Smooth muscle cell (in vitro differentiated cells): ENCODE results near the gene SLC6A11. TPM values are rescaled to one million over a fixed set of nuclear protein-coding genes. Genes with fewer than 3 reads are reported as not detected.

Source experiments
- DNase-seq: peaks from one replicate; lab custom pipeline; 2025; ENCODE audit not compliant: unreplicated experiment; lab: John Stamatoyannopoulos, UW
- H2AFZ ChIP-seq: fragments of 200-600 bp; sonication (generic); 2 replicates; pipeline ENCODE4 v1.6.0; 2016; ENCODE audit warnings: antibody characterized with exemption, low read depth, mild to moderate bottlenecking
- H3F3A ChIP-seq: fragments of 200-600 bp; sonication (generic); 2 replicates; pipeline ENCODE4 v1.6.0; 2017; ENCODE audit warnings: antibody characterized with exemption, low read depth
- H3K27ac ChIP-seq: fragments of 200-600 bp; sonication (generic); 2 replicates; pipeline ENCODE4 v1.5.1; 2016; ENCODE audit warnings: low read depth, mild to moderate bottlenecking
- H3K27me3 ChIP-seq: fragments of 200-600 bp; sonication (generic); 2 replicates; pipeline ENCODE4 v1.6.1; 2016; ENCODE audit warnings: low read depth, mild to moderate bottlenecking
- H3K36me3 ChIP-seq: fragments of 200-600 bp; sonication (generic); 2 replicates; pipeline ENCODE4 v1.5.1; 2016; ENCODE audit warnings: low read depth
- H3K4me1 ChIP-seq: fragments of 200-600 bp; sonication (generic); 2 replicates; pipeline ENCODE4 v1.5.1; 2016; ENCODE audit warnings: low read depth
- H3K4me2 ChIP-seq: fragments of 200-600 bp; sonication (generic); 2 replicates; pipeline ENCODE4 v1.6.0; 2016; ENCODE audit warnings: mild to moderate bottlenecking
- H3K4me3 ChIP-seq: fragments of 200-600 bp; sonication (generic); 2 replicates; pipeline ENCODE4 v1.5.1; 2016; ENCODE audit warnings: mild to moderate bottlenecking
- H3K79me2 ChIP-seq: fragments of 200-600 bp; sonication (generic); 2 replicates; pipeline ENCODE4 v1.6.0; 2016; ENCODE audit warnings: low read depth, mild to moderate bottlenecking
- H3K9ac ChIP-seq: fragments of 200-600 bp; sonication (generic); 2 replicates; pipeline ENCODE4 v1.6.0; 2016; ENCODE audit warnings: low read depth
- H3K9me3 ChIP-seq: fragments of 200-600 bp; sonication (generic); replicated peaks from 2 replicates; pipeline ENCODE4 v1.5.1; 2016; ENCODE audit warnings: low read depth
- H4K20me1 ChIP-seq: fragments of 200-600 bp; sonication (generic); 2 replicates; pipeline ENCODE4 v1.6.0; 2016; ENCODE audit warnings: low read depth
- CTCF ChIP-seq: fragments of 200-600 bp; sonication (generic); IDR thresholded peaks from 2 replicates; pipeline ENCODE4 v1.5.1; 2017; ENCODE audit warnings: borderline replicate concordance, mild to moderate bottlenecking, antibody characterized with exemption; ENCODE audit not compliant: insufficient read depth, poor library complexity, severe bottlenecking
- WGBS: methylation state at CpG from one replicate; pipeline ENCODE4 v1.1.7; 2016; ENCODE audit warnings: low lambda C conversion rate; 5-methylcytosine and 5-hydroxymethylcytosine counted together
- polyA plus RNA-seq: library from polyadenylated mRNA; unstranded; fragments of >200 nt; fragmentation: Nextera tagmentation; extraction: Ambion mirVana; gene quantifications from 2 replicates; pipeline ENCODE4 v1.2.1, GENCODE V29; 2016
- total RNA-seq: library from RNA; depleted of rRNA; stranded (reverse); fragments of >200 nt; gene quantifications from 2 replicates; pipeline ENCODE4 v1.2.3, GENCODE V29; 2014

The SLC6A11 gene
- total and polyA plus RNA-seq, 2 experiments from 2014 or later, result not detected

DNA sequence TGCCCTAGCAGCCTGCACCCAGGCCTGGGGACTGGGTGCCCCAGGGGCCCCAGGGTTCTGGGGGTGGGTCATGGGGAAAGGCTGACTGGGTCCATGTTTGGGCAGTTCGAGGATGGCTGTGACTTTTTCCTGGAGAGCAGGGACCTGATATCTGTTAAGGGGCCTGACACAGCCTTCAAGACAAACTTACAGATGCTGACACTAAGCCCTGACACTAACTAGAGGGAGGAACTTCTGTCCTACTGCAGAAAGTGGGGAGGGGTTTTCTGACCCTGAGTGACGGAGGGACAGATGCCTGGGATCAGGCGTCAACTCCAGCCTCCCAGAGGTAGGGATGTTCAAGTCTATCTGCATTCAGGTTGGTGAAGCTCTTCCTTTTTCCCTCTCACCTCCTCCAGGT, 45.0 kb upstream of the SLC6A11 start:
- H3K9me3 ChIP-seq, result no peaks in the 10 kb centered on the region
- H3F3A ChIP-seq, result no peaks in the 10 kb centered on the region
- no peak overlapping the region for H3K27ac ChIP-seq
- no peaks in the 10 kb centered on the region for H3K79me2 ChIP-seq
- no peak overlapping the region for H2AFZ ChIP-seq
- DNase-seq, result no peak
- H3K4me1 ChIP-seq, result no peaks in the 10 kb centered on the region
- no peaks in the 10 kb centered on the region for H3K36me3 ChIP-seq
- no peaks in the 10 kb centered on the region for H4K20me1 ChIP-seq
- no peak overlapping the region for H3K9ac ChIP-seq
- no peak overlapping the region for H3K4me3 ChIP-seq
- TF ChIP-seq CTCF, result no peak
- peaks cover 15% of the 10 kb centered on the region for H3K27me3 ChIP-seq
- H3K4me2 ChIP-seq, result no peak overlapping the region
- WGBS, result 78% methylated on average over 3 of the region's 3 CpGs

DNA sequence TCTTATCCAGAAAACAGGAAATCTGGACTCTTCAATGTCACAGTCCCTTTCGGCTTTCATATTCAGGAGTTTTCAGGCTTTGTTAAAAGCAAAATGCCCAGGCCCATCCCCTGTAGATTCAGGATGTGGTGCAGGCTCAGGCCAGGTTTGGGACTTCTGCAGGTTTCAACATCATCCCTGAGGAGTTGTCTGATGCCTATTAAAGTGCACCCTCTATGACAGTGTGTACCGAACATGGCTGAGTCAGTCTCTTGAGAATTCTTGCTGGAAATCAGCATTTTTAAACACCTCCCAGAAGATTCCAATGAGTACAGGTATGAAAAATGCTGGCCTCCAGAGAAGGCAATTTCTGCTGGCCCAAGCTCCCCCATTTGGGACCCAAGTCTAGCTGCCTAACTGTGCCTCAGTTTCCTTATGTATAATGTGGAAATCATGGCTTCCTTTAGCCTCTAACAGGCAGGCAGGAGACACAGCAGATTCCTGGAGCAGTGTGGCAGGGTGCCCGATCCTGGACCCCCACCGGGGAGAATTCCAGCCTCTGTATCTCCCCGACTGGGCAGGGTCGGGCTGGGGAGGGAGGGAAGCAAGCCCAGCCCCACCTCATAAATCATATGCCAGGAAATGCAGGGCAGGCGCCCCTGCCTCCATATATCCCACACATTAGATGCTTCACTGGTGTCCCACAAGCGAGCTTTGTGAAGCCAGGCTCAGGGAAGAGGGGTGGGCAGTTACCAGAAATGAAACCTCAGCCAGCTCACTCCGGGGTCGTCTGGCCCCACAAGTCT, 44.4 kb upstream of the SLC6A11 start:
- H3K27ac ChIP-seq, result no peak overlapping the region
- no peak for DNase-seq
- no peaks in the 10 kb centered on the region for H3K79me2 ChIP-seq
- no peaks in the 10 kb centered on the region for H3K4me1 ChIP-seq
- no peak overlapping the region for H3K9ac ChIP-seq
- H3K27me3 ChIP-seq, result peaks cover 18% of the 10 kb centered on the region
- H3K4me2 ChIP-seq, result no peak overlapping the region
- H2AFZ ChIP-seq, result no peak overlapping the region
- WGBS, result 72% methylated on average over 10 of the region's 10 CpGs
- no peak for TF ChIP-seq CTCF
- no peaks in the 10 kb centered on the region for H3K36me3 ChIP-seq
- no peaks in the 10 kb centered on the region for H4K20me1 ChIP-seq
- no peaks in the 10 kb centered on the region for H3F3A ChIP-seq
- no peaks in the 10 kb centered on the region for H3K9me3 ChIP-seq
- no peak overlapping the region for H3K4me3 ChIP-seq

DNA sequence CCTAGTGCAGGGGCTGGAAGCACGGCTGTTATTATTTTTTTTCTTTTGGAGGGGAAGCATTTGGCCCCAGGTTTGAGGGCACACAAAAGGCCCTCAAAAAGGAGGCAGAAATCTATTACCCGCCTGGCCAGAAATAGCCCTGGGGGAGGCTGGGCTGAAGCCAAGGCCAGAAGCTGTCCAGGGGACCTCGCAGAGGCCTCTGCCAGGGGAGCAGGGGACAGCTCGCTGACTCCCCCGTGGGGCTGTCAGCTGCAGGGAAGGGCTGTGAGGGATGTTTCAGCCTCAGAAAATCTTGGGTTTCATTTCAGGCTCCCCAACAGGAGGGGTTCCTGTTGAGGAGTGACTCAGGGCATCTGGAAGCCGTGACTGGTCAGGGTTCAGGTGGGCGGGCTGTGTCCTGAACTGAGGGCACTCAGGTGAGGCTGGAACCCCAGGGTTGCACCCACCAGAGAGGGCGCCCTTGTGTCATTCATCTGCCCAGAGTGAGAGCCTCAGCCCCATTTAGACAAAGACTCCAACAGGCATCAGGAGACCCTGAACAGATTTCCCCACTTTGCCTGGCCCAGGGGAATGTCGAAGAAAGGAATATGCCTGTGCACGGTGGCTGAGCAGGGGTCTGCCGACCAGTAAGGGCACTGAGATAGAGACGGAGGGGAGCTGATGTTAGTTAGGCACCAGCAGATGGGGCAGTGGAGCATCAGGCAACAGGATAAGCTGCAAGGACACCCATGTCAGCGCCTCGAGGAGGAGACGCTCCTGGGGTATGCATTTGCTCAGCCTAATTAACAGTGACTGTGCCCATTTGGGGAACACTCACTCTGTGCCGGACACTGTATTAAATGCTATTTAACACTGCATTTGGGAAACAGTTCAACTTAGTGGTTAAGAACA, 43.5 kb upstream of the SLC6A11 start:
- Histone ChIP-seq H2AFZ (no peak overlapping the region), H4K20me1 (no peaks in the 10 kb centered on the region), H3K27ac (no peak overlapping the region), H3F3A (no peaks in the 10 kb centered on the region), H3K4me3 (no peak overlapping the region), H3K9ac (no peak overlapping the region), H3K36me3 (no peaks in the 10 kb centered on the region), H3K27me3 (peaks cover 15% of the 10 kb centered on the region), H3K4me1 (no peaks in the 10 kb centered on the region), H3K4me2 (no peak overlapping the region), H3K79me2 (no peaks in the 10 kb centered on the region), H3K9me3 (no peaks in the 10 kb centered on the region)
- no peak for DNase-seq
- 60% methylated on average over 16 of the region's 16 CpGs for WGBS
- TF ChIP-seq CTCF, result no peak
